Jurkat, Clone E6-1 (cell line): ENCODE data around the gene PSD.

Experiments
- DNase-seq: peaks from one replicate; pipeline ENCODE4 v3.0.0-alpha.2; 2011; ENCODE audit warnings: low read depth, low spot score
- H3K4me3 ChIP-seq: 2 replicates; pipeline ENCODE4 v1.5.1; 2011; ENCODE audit warnings: mild to moderate bottlenecking, low read length, control low read depth, moderate library complexity

The PSD gene

GRCh38 chr10:102396317-102396650, 22.3 kb downstream of the PSD start:
- peak overlapping the region; percentile 70 for H3K4me3 ChIP-seq
- no peak for DNase-seq

- peak within 1 kb of the TSS; percentile 70 for H3K4me3 ChIP-seq
- peak; percentile 49 for DNase-seq
Observed at GRCh38 chr10:102395400-102396316, 22.9 kb downstream of the PSD start, which contains the start of gene NFKB2. Gene NFKB2 (plus strand): TSS chr10:102395705. CDS start chr10:102395960, 255 bp downstream.

- DNase-seq, result peak; percentile 41
- peak overlapping the region; percentile 70 for H3K4me3 ChIP-seq
Observed at GRCh38 chr10:102394801-102395399, 23.7 kb downstream of the PSD start.

GRCh38 chr10:102394079-102394800, 24.3 kb downstream of the PSD start:
- peak; percentile 85 for DNase-seq
- H3K4me3 ChIP-seq, result peak overlapping the region; percentile 70

- no peak for DNase-seq
Observed at GRCh38 chr10:102393411-102394078, 25.0 kb downstream of the PSD start.

GRCh38 chr10:102392306-102392705, 26.3 kb downstream of the PSD start:
- no peak overlapping the region for H3K4me3 ChIP-seq
- DNase-seq, result no peak

More at GRCh38 chr10:102393411-102394078, 25.0 kb downstream of the PSD start:
- peak overlapping the region; percentile 70 for H3K4me3 ChIP-seq

GRCh38 chr10:102389894-102390293, 28.7 kb downstream of the PSD start:
- H3K4me3 ChIP-seq, result no peak overlapping the region
- no peak for DNase-seq

- DNase-seq, result no peak
- H3K4me3 ChIP-seq, result no peak overlapping the region
Observed at GRCh38 chr10:102384606-102385429, 33.8 kb downstream of the PSD start.

GRCh38 chr10:102384053-102384452, 34.5 kb downstream of the PSD start:
- DNase-seq, result no peak

GRCh38 chr10:102382871-102383270, 35.7 kb downstream of the PSD start:
- no peak overlapping the region for H3K4me3 ChIP-seq
- no peak for DNase-seq

More at GRCh38 chr10:102384053-102384452, 34.5 kb downstream of the PSD start:
- no peak overlapping the region for H3K4me3 ChIP-seq

GRCh38 chr10:102381983-102382382, 36.6 kb downstream of the PSD start:
- no peak for DNase-seq
- no peak overlapping the region for H3K4me3 ChIP-seq

- no peak overlapping the region for H3K4me3 ChIP-seq
- no peak for DNase-seq
Observed at GRCh38 chr10:102379383-102379782, 39.2 kb downstream of the PSD start.

- no peak for DNase-seq
- H3K4me3 ChIP-seq, result no peak overlapping the region
Observed at GRCh38 chr10:102376901-102377300, 41.7 kb downstream of the PSD start.

- no peak overlapping the region for H3K4me3 ChIP-seq
- DNase-seq, result no peak
Observed at GRCh38 chr10:102375867-102376266, 42.7 kb downstream of the PSD start.

- H3K4me3 ChIP-seq, result no peak overlapping the region
- DNase-seq, result no peak
Observed at GRCh38 chr10:102375250-102375649, 43.3 kb downstream of the PSD start.

GRCh38 chr10:102371295-102371694, 47.3 kb downstream of the PSD start:
- DNase-seq, result no peak
- H3K4me3 ChIP-seq, result no peak overlapping the region

GRCh38 chr10:102368077-102368476, 50.5 kb downstream of the PSD start:
- DNase-seq, result no peak
- H3K4me3 ChIP-seq, result no peak overlapping the region

GRCh38 chr10:102367441-102367840, 51.1 kb downstream of the PSD start:
- no peak overlapping the region for H3K4me3 ChIP-seq
- DNase-seq, result no peak
